K562 (cell line): ENCODE results near the gene EXOSC2. TPM values are rescaled to one million over a fixed set of nuclear protein-coding genes. Genes with fewer than 3 reads are reported as not detected.

ENCODE experiments used
- ATAC-seq: fragments of 200-7000 bp; cut with Tn5 transposase; 3 replicates; pipeline ENCODE4 v1.9.1; 2020; ENCODE audit warnings: moderate library complexity
- BruUV-seq: library from RNA; stranded (reverse); fragments of 400-500 nt; replicated peaks from 2 replicates; lab custom pipeline; 2021; lab: Mats Ljungman, UMichigan
- CTCF ChIA-PET: fragments of 300-600 bp; formaldehyde crosslinking; extraction: SDS; loops from one replicate; lab custom pipeline; 2021; ENCODE audit warnings: low intra/inter-chr PET ratio; lab: Yijun Ruan, JAX
- POLR2A ChIA-PET: fragments of 300-600, 350-650 bp; sonication (Branson Sonifier 250); formaldehyde crosslinking; extraction: SDS; loops from one replicate; lab custom pipeline; 2021; ENCODE audit warnings: antibody characterized with exemption, inconsistent platforms; lab: Yijun Ruan, JAX
- DNase-seq, 4 experiments: peaks; one replicate each; pipeline versions ENCODE4 v3.0.0 to v3.0.0-alpha.2; 2011 to 2018; ENCODE audit warnings: low spot score in 3 of 4, mixed read lengths in 3 of 4; ENCODE audit errors: extremely low read depth in 1 of 4
- FAIRE-seq: peaks from 2 replicates; lab custom pipeline; 2011; peaks lifted over from hg19 to GRCh38; lab: Jason Lieb, UNC
- H2AFZ ChIP-seq: 2 replicates; pipeline ENCODE4 v1.6.0; 2011; ENCODE audit warnings: low read depth, low read length, control low read depth, inconsistent platforms
- H3K27ac ChIP-seq: fragments of 200-600 bp; 3 replicates; pipeline ENCODE4 v1.8.0; 2011; ENCODE audit warnings: low read depth, mild to moderate bottlenecking, control low read depth, inconsistent platforms, low read length, moderate library complexity, mixed read lengths; ENCODE audit errors: extremely low read depth
- H3K27me3 ChIP-seq, 2 experiments: fragments of 300-600 bp in 1 of 2; 2 replicates in 1 of 2; 3 replicates in 1 of 2; pipeline versions ENCODE4 v1.6.0 to v1.8.0; 2011; ENCODE audit warnings: inconsistent platforms in 2 of 2, low read length in 2 of 2, mild to moderate bottlenecking in 1 of 2, mixed read lengths in 1 of 2, moderate library complexity in 1 of 2; ENCODE audit not compliant: control insufficient read depth in 2 of 2, insufficient read depth in 2 of 2
- H3K36me3 ChIP-seq: fragments of 300-600 bp; 3 replicates; pipeline ENCODE4 v1.8.0; 2011; ENCODE audit warnings: mild to moderate bottlenecking, low read length, inconsistent platforms; ENCODE audit not compliant: control insufficient read depth, insufficient read depth
- H3K4me1 ChIP-seq, 2 experiments: fragments of 200-600 bp in 1 of 2; replicated peaks in 1 of 2; 2 replicates in 1 of 2; 3 replicates in 1 of 2; pipeline versions ENCODE4 v1.5.1 to v1.8.0; 2011; ENCODE audit warnings: inconsistent platforms in 2 of 2, low read length in 2 of 2, mild to moderate bottlenecking in 1 of 2, mixed read lengths in 1 of 2, moderate library complexity in 1 of 2; ENCODE audit not compliant: control insufficient read depth in 2 of 2, insufficient read depth in 2 of 2
- H3K4me2 ChIP-seq: 2 replicates; pipeline ENCODE4 v1.6.1; 2011; ENCODE audit warnings: low read length, control low read depth, inconsistent platforms, mixed read lengths; ENCODE audit not compliant: insufficient read depth
- H3K4me3 ChIP-seq: fragments of 200-600 bp; sonication (generic), shearing (Covaris generic); 2 replicates; pipeline ENCODE4 v1.5.1; 2016; ENCODE audit warnings: control low read depth, inconsistent platforms
- H3K79me2 ChIP-seq: fragments of 200-600 bp; 3 replicates; pipeline ENCODE4 v1.8.0; 2011; ENCODE audit warnings: low read length, inconsistent platforms; ENCODE audit not compliant: control insufficient read depth, insufficient read depth
- H3K9ac ChIP-seq, 2 experiments: 2 replicates each; pipeline versions ENCODE4 v1.6.0 to v1.6.1; 2011; ENCODE audit warnings: low read depth in 2 of 2, low read length in 2 of 2, control low read depth in 1 of 2, inconsistent platforms in 1 of 2, mild to moderate bottlenecking in 1 of 2, mixed read lengths in 1 of 2; ENCODE audit not compliant: insufficient read depth in 1 of 2
- H3K9me1 ChIP-seq: one replicate; pipeline ENCODE4 v1.6.0; 2011; ENCODE audit warnings: inconsistent platforms, mild to moderate bottlenecking, low read length, moderate library complexity; ENCODE audit not compliant: control insufficient read depth, insufficient read depth
- H3K9me3 ChIP-seq: replicated peaks from 2 replicates; pipeline ENCODE4 v1.5.1; 2011; ENCODE audit warnings: low read depth, low read length, inconsistent platforms; ENCODE audit not compliant: control insufficient read depth, insufficient read depth
- H4K20me1 ChIP-seq: replicated peaks from 2 replicates; pipeline ENCODE4 v1.6.1; 2011; ENCODE audit warnings: low read length, inconsistent platforms, mixed read lengths; ENCODE audit not compliant: control insufficient read depth, insufficient read depth
- MAZ ChIP-seq, 2 experiments: fragments of 450-650 bp in 1 of 2; sonication (generic) in 1 of 2; formaldehyde crosslinking; IDR thresholded peaks in 1 of 2; conservative IDR thresholded peaks in 1 of 2; 2 replicates each; pipeline versions ENCODE4 v1.4.0 to v1.5.0; 2020; ENCODE audit warnings: mild to moderate bottlenecking in 1 of 2, missing genetic modification reagents in 1 of 2
- RBFOX2 ChIP-seq: fragments of 200-400 bp; formaldehyde crosslinking; IDR thresholded peaks from 2 replicates; pipeline ENCODE4 v1.6.1; 2017; ENCODE audit warnings: low read depth, mild to moderate bottlenecking, low read length, moderate library complexity
- SPI1 ChIP-seq: IDR thresholded peaks from 2 replicates; pipeline ENCODE4 v1.6.1; 2011; ENCODE audit warnings: low read depth, low read length, control low read depth, borderline replicate concordance
- STAG1 ChIP-seq: sonication (generic); formaldehyde crosslinking; IDR thresholded peaks from 2 replicates; pipeline ENCODE4 v1.5.0; 2020; ENCODE audit warnings: missing genetic modification reagents, borderline replicate concordance
- WGBS: fragments of 100-300 bp; shearing (Covaris generic); methylation state at CpG from one replicate; pipeline ENCODE4 v1.1.6; 2016; ENCODE audit warnings: low coverage, mixed read lengths; ENCODE audit not compliant: insufficient coverage; ENCODE audit errors: missing lambda C conversion rate; 5-methylcytosine and 5-hydroxymethylcytosine counted together
- in situ Hi-C: fragments of 300-500 bp; cut with MboI; formaldehyde crosslinking; loops from 4 replicates; pipeline ENCODE4 v1.15.0; 2018; ENCODE audit warnings: inconsistent platforms, mixed read lengths
- intact Hi-C: fragments of 100-400 bp; cut with micrococcal nuclease; formaldehyde crosslinking; loops from 2 replicates; pipeline ENCODE4 v1.14.2; 2022
- polyA plus RNA-seq, 8 experiments: library from polyadenylated mRNA; depleted of rRNA in 4 of 8; stranded (reverse) in 5 of 8; unstranded in 3 of 8; fragments of >200 nt; fragmentation: Nextera tagmentation in 2 of 8; fragmentation: Illumina TruSeq in 1 of 8; extraction: Ambion mirVana in 2 of 8; extraction: Trizol in 1 of 8; gene quantifications; 2 replicates each; pipeline versions ENCODE4 v1.2.1 to v1.2.3, GENCODE V29; 2011 to 2014; ENCODE audit warnings: inconsistent platforms in 1 of 8, missing spikeins in 1 of 8
- total RNA-seq, 7 experiments: library from RNA; depleted of rRNA in 6 of 7; stranded (reverse); fragments of >200 nt in 6 of 7; fragmentation: Illumina TruSeq in 2 of 7; extraction: Trizol in 2 of 7; gene quantifications; 2 replicates each; pipeline versions ENCODE4 v1.2.1 to v1.2.3, GENCODE V29; 2011 to 2021; ENCODE audit warnings: low replicate concordance in 1 of 7
- TF ChIP-seq, protein P1 (sequence below), 2 experiments: fragments of 450-650 bp in 1 of 2; sonication (generic) in 1 of 2; formaldehyde crosslinking in 1 of 2; IDR thresholded peaks; 2 replicates each; pipeline versions ENCODE4 v1.7.1 to v1.9.0; 2016 to 2022; ENCODE audit warnings: inconsistent platforms in 1 of 2, mild to moderate bottlenecking in 1 of 2, missing genetic modification reagents in 1 of 2
- TF ChIP-seq, protein P2 (sequence below), 3 experiments: IDR thresholded peaks in 2 of 3; conservative IDR thresholded peaks in 1 of 3; 2 replicates each; pipeline ENCODE4 v1.5.1; 2011 to 2012; ENCODE audit warnings: low read length in 3 of 3, mild to moderate bottlenecking in 3 of 3, control low read depth in 2 of 3, improper control_type of control experiment in 1 of 3, inconsistent platforms in 1 of 3, low read depth in 1 of 3, mixed read lengths in 1 of 3, moderate library complexity in 1 of 3; ENCODE audit not compliant: insufficient read depth in 2 of 3

EXOSC2 gene
- total and polyA plus RNA-seq, 9 of the 15 experiments (the other 6 are each of a cell fraction or from before 2014, with no cell fraction given) = 46.0 to 101 (median 77.6) TPM

DNA sequence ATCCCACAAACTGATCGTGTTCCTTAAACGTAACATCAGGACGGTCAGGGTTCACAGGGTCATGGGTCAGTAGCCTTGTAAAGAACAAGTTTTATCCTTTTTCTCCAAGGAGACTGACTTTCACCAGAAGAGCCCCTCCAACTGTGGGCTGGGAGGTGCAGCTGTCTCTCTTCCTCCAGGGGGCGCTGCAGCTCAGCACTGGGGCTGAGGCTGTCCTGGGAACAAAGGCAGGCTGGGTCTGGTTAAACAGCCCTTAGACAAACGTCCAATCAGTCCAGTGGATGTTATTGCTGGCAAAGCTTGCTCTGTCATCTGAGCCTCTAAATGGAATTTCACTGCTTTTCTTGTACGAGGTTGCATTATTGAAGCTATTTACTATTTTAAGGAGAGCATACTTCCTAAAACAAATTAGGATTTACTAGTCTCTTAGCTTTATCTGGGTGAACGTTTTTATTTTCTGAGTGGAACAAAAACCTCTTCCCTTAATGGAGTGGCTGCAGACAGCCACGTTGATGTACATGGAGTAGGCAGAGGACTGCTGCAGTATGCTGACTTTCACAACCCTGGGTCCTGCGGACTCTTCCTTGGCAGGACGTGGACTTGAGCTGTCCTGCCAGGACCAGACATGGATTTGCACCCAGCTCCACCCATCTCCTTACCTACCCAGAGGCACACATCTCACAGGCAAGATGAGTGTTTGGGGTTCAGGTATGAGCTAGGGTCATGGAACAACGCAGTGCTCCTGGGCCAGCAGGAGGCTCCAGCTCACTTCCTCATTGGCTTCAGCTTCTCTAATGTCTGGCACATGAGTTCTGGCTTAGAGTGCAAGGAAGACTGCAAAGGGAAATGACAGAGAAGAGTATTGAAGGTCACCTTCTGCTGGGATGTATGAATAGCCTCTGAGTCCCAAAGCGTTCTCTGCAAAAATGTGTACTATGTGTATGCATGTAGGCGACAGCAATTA, 7.8 kb downstream of the EXOSC2 start:
- in situ Hi-C loops = loop anchor here (10.0 to 25.0 kb wide), 5 partner anchors 286 to 1011 kb away; no protein-coding TSS in a partner anchor
- peaks cover 14% of the 10 kb centered on the region; the same call in 1 of the 2 replicates for H4K20me1 ChIP-seq
- peak; percentile 74 for FAIRE-seq
- no peaks in the 10 kb centered on the region for H3K9me3 ChIP-seq
- H3K36me3 ChIP-seq = peaks cover 83% of the 10 kb centered on the region
- BruUV-seq = no TSS peak
- DNase-seq = peak; percentile 65 to 83 (median 72)
- peak; percentile 97 for ATAC-seq
- H3K9ac ChIP-seq = no peak overlapping the region
- no peak overlapping the region for H3K4me2 ChIP-seq
- H3K9me1 ChIP-seq = no peaks in the 10 kb centered on the region
- no peak overlapping the region for H3K27ac ChIP-seq
- no peak overlapping the region for H2AFZ ChIP-seq
- no peaks in the 10 kb centered on the region; a peak in 1 of 5 replicates for H3K4me1 ChIP-seq
- POLR2A ChIA-PET = interaction anchor here (0.6 to 1.8 kb wide), 12 partner anchors 8 to 300 kb away, joined by 3 to 9 read pairs (median 4); partner anchors contain the start of gene EXOSC2
- WGBS = 62% methylated on average over 13 of the region's 13 CpGs
- H3K4me3 ChIP-seq = no peak overlapping the region
- H3K79me2 ChIP-seq = peaks cover 29% of the 10 kb centered on the region
- H3K27me3 ChIP-seq = no peaks in the 10 kb centered on the region
- CTCF ChIA-PET = interaction anchor here (0.7 to 2.6 kb wide), 6 partner anchors 72 to 239 kb away, joined by 3 to 16 read pairs (median 6); no protein-coding TSS in a partner anchor
- intact Hi-C loops = no loop called here
- TF ChIP-seq, protein P1, sequence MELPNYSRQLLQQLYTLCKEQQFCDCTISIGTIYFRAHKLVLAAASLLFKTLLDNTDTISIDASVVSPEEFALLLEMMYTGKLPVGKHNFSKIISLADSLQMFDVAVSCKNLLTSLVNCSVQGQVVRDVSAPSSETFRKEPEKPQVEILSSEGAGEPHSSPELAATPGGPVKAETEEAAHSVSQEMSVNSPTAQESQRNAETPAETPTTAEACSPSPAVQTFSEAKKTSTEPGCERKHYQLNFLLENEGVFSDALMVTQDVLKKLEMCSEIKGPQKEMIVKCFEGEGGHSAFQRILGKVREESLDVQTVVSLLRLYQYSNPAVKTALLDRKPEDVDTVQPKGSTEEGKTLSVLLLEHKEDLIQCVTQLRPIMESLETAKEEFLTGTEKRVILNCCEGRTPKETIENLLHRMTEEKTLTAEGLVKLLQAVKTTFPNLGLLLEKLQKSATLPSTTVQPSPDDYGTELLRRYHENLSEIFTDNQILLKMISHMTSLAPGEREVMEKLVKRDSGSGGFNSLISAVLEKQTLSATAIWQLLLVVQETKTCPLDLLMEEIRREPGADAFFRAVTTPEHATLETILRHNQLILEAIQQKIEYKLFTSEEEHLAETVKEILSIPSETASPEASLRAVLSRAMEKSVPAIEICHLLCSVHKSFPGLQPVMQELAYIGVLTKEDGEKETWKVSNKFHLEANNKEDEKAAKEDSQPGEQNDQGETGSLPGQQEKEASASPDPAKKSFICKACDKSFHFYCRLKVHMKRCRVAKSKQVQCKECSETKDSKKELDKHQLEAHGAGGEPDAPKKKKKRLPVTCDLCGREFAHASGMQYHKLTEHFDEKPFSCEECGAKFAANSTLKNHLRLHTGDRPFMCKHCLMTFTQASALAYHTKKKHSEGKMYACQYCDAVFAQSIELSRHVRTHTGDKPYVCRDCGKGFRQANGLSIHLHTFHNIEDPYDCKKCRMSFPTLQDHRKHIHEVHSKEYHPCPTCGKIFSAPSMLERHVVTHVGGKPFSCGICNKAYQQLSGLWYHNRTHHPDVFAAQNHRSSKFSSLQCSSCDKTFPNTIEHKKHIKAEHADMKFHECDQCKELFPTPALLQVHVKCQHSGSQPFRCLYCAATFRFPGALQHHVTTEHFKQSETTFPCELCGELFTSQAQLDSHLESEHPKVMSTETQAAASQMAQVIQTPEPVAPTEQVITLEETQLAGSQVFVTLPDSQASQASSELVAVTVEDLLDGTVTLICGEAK (IDR thresholded peaks at IDR 0.05) = no peak
- TF ChIP-seq, protein P1 (CRISPR knock-in tag; IDR thresholded peaks at IDR 0.05) = no peak
- TF ChIP-seq RBFOX2 (peak; percentile 36), STAG1 (CRISPR knock-in tag) (peak; percentile 73; the same call in 1 of the 2 replicates), SPI1 (0 out of 2 replicates have a peak, but pooled peaks have one; percentile 39), MAZ (CRISPR knock-in tag; conservative IDR thresholded peaks at IDR 0.05 in 1 of 2, IDR thresholded peaks at IDR 0.05 in 1 of 2) (peak in 1 of 2 experiments; percentile 48; a peak in 1 of 4 replicates)
- TF ChIP-seq, protein P2, sequence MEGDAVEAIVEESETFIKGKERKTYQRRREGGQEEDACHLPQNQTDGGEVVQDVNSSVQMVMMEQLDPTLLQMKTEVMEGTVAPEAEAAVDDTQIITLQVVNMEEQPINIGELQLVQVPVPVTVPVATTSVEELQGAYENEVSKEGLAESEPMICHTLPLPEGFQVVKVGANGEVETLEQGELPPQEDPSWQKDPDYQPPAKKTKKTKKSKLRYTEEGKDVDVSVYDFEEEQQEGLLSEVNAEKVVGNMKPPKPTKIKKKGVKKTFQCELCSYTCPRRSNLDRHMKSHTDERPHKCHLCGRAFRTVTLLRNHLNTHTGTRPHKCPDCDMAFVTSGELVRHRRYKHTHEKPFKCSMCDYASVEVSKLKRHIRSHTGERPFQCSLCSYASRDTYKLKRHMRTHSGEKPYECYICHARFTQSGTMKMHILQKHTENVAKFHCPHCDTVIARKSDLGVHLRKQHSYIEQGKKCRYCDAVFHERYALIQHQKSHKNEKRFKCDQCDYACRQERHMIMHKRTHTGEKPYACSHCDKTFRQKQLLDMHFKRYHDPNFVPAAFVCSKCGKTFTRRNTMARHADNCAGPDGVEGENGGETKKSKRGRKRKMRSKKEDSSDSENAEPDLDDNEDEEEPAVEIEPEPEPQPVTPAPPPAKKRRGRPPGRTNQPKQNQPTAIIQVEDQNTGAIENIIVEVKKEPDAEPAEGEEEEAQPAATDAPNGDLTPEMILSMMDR (IDR thresholded peaks at IDR 0.05 in 2 of 3, conservative IDR thresholded peaks at IDR 0.05 in 1 of 3; ENCODE audit: insufficient read depth in 2 of 3, low read depth in 1 of 3, low read length in 3 of 3) = peak; percentile 88 to 97 (median 89)
